ENCODE data around the gene ELAC2. TPM values are rescaled to one million over a fixed set of nuclear protein-coding genes. Genes with fewer than 3 reads are reported as not detected.

Gene ELAC2
- total and polyA plus RNA-seq, 2 of the 4 experiments (the other 2 are of a cell fraction): 75.2 to 80.7 TPM

GRCh38 chr17:12998461-12998860, 19.4 kb downstream of the ELAC2 start:
- Histone ChIP-seq H3K79me1 (ENCODE audit: low read depth in 1 of 2, low read length in 2 of 2) (peaks cover 4 to 17% of the 10 kb centered on the region in 2 experiments; a peak in 1 of 4 replicates), H4K20me1 (ENCODE audit: insufficient read depth, low read length) (peaks cover 3% of the 10 kb centered on the region; the same call in 1 of the 2 replicates), H3K9me3 (ENCODE audit: control insufficient read depth, insufficient read depth, low read length) (no peaks in the 10 kb centered on the region), H2AFZ (replicated peaks; ENCODE audit: low read length, poor library complexity) (no peak overlapping the region), H2BK5ac (ENCODE audit: low read depth, low read length, poor library complexity, severe bottlenecking) (no peak overlapping the region), H4K8ac (ENCODE audit: low read depth in 2 of 2, low read length in 2 of 2) (no peak overlapping the region), H2BK20ac (ENCODE audit: low read depth, low read length) (no peak overlapping the region), H3K36me3 (ENCODE audit: control insufficient read depth, insufficient read depth, low read length) (peaks cover 74% of the 10 kb centered on the region), H3K4ac (ENCODE audit: low read depth, low read length) (no peak overlapping the region), H3K4me2 (ENCODE audit: low read depth, low read length) (no peak overlapping the region), H2BK120ac (ENCODE audit: low read depth, low read length) (no peak overlapping the region), H2AK5ac (ENCODE audit: low read depth, low read length) (no peak overlapping the region), H3K27me3 (ENCODE audit: control insufficient read depth, insufficient read depth, low read length) (no peaks in the 10 kb centered on the region), H3K14ac (replicated peaks; ENCODE audit: low read depth, low read length) (no peak overlapping the region), H3K4me3 (ENCODE audit: insufficient read depth, low read depth, low read length) (no peak overlapping the region), H4K91ac (ENCODE audit: insufficient read depth, low read depth, low read length) (no peak overlapping the region), H3K23ac (ENCODE audit: low read depth, low read length) (no peak overlapping the region), H3K56ac (ENCODE audit: extremely low read depth, insufficient read depth, low read length) (no peak overlapping the region), H4K5ac (ENCODE audit: low read depth, low read length) (no peak overlapping the region), H3K27ac (ENCODE audit: insufficient read depth, low read length) (no peak overlapping the region), H3K9ac (ENCODE audit: low read depth, low read length) (no peak overlapping the region), H3K18ac (ENCODE audit: low read depth, low read length) (no peak overlapping the region), H2AK9ac (replicated peaks; ENCODE audit: low read depth, low read length, poor library complexity) (no peak overlapping the region), H3K9me1 (ENCODE audit: insufficient read depth, low read length) (no peaks in the 10 kb centered on the region), H3K4me1 (ENCODE audit: control insufficient read depth, insufficient read depth, low read length) (no peaks in the 10 kb centered on the region), H2BK15ac (ENCODE audit: low read depth, low read length) (no peak overlapping the region)
- dilution Hi-C loops (cut with HindIII; ENCODE audit: low sequenced_read_pairs, unreplicated experiment) (no loop called here), in situ Hi-C loops (cut with MboI; ENCODE audit: low sequenced_read_pairs) (no loop called here), intact Hi-C loops (cut with micrococcal nuclease) (no loop called here)
- POLR2A ChIA-PET (ENCODE audit: unreplicated experiment): no interaction called here
- no peak for DNase-seq
- CTCF ChIA-PET: interaction anchor here (1.2 kb wide), 1 partner anchor 10 kb away, joined by 4 read pairs; no protein-coding TSS in a partner anchor
- TF ChIP-seq RAD21 (IDR thresholded peaks at IDR 0.05; ENCODE audit: low read length) (no peak), MAFK (IDR thresholded peaks at IDR 0.05; ENCODE audit: low read depth, low read length) (no peak), POLR2A (IDR thresholded peaks at IDR 0.05; ENCODE audit: low read depth, low read length) (no peak), RCOR1 (IDR thresholded peaks at IDR 0.05; ENCODE audit: insufficient replicate concordance, low read length) (no peak), MAZ (IDR thresholded peaks at IDR 0.05; ENCODE audit: borderline replicate concordance, low read depth, low read length) (no peak), BHLHE40 (IDR thresholded peaks at IDR 0.05; ENCODE audit: low read depth, low read length) (no peak), CEBPB (IDR thresholded peaks at IDR 0.05; ENCODE audit: low read depth, low read length) (no peak), MXI1 (IDR thresholded peaks at IDR 0.05; ENCODE audit: borderline replicate concordance, low read depth, low read length) (no peak), FOS (IDR thresholded peaks at IDR 0.05; ENCODE audit: low read depth, low read length) (no peak), RFX5 (IDR thresholded peaks at IDR 0.05; ENCODE audit: low read depth, low read length) (no peak), CHD1 (IDR thresholded peaks at IDR 0.05; ENCODE audit: low read depth, low read length) (no peak), CTCF (conservative IDR thresholded peaks at IDR 0.05; ENCODE audit: low read depth, low read length) (no peak), ELK1 (IDR thresholded peaks at IDR 0.05; ENCODE audit: borderline replicate concordance, low read depth, low read length) (no peak), NFE2L2 (IDR thresholded peaks at IDR 0.05; ENCODE audit: low read depth, low read length) (no peak), USF2 (IDR thresholded peaks at IDR 0.05; ENCODE audit: low read depth, low read length) (no peak), SMC3 (IDR thresholded peaks at IDR 0.05; ENCODE audit: low read depth, low read length) (no peak)
- WGBS, 2 experiments (ENCODE audit: extremely low coverage in 2 of 2, insufficient read length in 1 of 2): 93% methylated on average over 3 of the region's 8 CpGs; no CpG with 5 or more reads in 1 of the 2 experiments
- no peak for ATAC-seq (ENCODE audit: low read depth)
- BruUV-seq (replicated peaks): no TSS peak
